ENCODE data around the gene ADAMTSL2.

The ADAMTSL2 gene

GRCh38 chr9:133558191-133559126 lies 24.0 kb downstream of the ADAMTSL2 start:
- H3K27me3 ChIP-seq (ENCODE audit: low read depth, low read length): peaks cover 6% of the 10 kb centered on the region
- H2AFZ ChIP-seq (ENCODE audit: low read depth, low read length): no peak overlapping the region
- H4K20me1 ChIP-seq (ENCODE audit: insufficient read depth, low read length): no peaks in the 10 kb centered on the region
- H3K36me3 ChIP-seq (replicated peaks; ENCODE audit: low read depth, low read length): no peaks in the 10 kb centered on the region
- H3K9me3 ChIP-seq (ENCODE audit: insufficient read depth, low read length): no peaks in the 10 kb centered on the region
- no peaks in the 10 kb centered on the region for H3K79me2 ChIP-seq (ENCODE audit: low read length)
- no peaks in the 10 kb centered on the region for H3K4me1 ChIP-seq (ENCODE audit: low read length)
- no peak overlapping the region for H3K9ac ChIP-seq (ENCODE audit: low read length)
- H3K27ac ChIP-seq (ENCODE audit: low read length): no peak overlapping the region
- H3K4me3 ChIP-seq (ENCODE audit: low read length): no peak overlapping the region
- H3K4me2 ChIP-seq (ENCODE audit: low read length): no peak overlapping the region
- TF ChIP-seq EZH2phosphoT487 (IDR thresholded peaks at IDR 0.05; ENCODE audit: low read depth) (no peak), CTCF (IDR thresholded peaks at IDR 0.05; ENCODE audit: low read depth, low read length) (no peak)

- TF ChIP-seq CTCF (IDR thresholded peaks at IDR 0.05; ENCODE audit: low read depth, low read length) (no peak), EZH2phosphoT487 (IDR thresholded peaks at IDR 0.05; ENCODE audit: low read depth) (no peak)
- no peak overlapping the region for H3K4me3 ChIP-seq (ENCODE audit: low read length)
- H3K9me3 ChIP-seq (ENCODE audit: insufficient read depth, low read length): no peaks in the 10 kb centered on the region
- H3K79me2 ChIP-seq (ENCODE audit: low read length): no peaks in the 10 kb centered on the region
- no peaks in the 10 kb centered on the region for H3K4me1 ChIP-seq (ENCODE audit: low read length)
- peaks cover 6% of the 10 kb centered on the region for H3K27me3 ChIP-seq (ENCODE audit: low read depth, low read length)
- no peaks in the 10 kb centered on the region for H3K36me3 ChIP-seq (replicated peaks; ENCODE audit: low read depth, low read length)
- H3K9ac ChIP-seq (ENCODE audit: low read length): no peak overlapping the region
- no peak overlapping the region for H3K4me2 ChIP-seq (ENCODE audit: low read length)
- H2AFZ ChIP-seq (ENCODE audit: low read depth, low read length): no peak overlapping the region
- H4K20me1 ChIP-seq (ENCODE audit: insufficient read depth, low read length): no peaks in the 10 kb centered on the region
- no peak overlapping the region for H3K27ac ChIP-seq (ENCODE audit: low read length)
Observed at GRCh38 chr9:133560311-133560710, 25.8 kb downstream of the ADAMTSL2 start.

GRCh38 chr9:133560944-133561343 lies 26.4 kb downstream of the ADAMTSL2 start:
- Histone ChIP-seq H3K4me1 (ENCODE audit: low read length) (no peaks in the 10 kb centered on the region), H3K4me3 (ENCODE audit: low read length) (no peak overlapping the region), H3K36me3 (replicated peaks; ENCODE audit: low read depth, low read length) (no peaks in the 10 kb centered on the region), H3K4me2 (ENCODE audit: low read length) (no peak overlapping the region), H3K27ac (ENCODE audit: low read length) (no peak overlapping the region), H3K79me2 (ENCODE audit: low read length) (no peaks in the 10 kb centered on the region), H2AFZ (ENCODE audit: low read depth, low read length) (no peak overlapping the region), H3K9me3 (ENCODE audit: insufficient read depth, low read length) (no peaks in the 10 kb centered on the region), H4K20me1 (ENCODE audit: insufficient read depth, low read length) (no peaks in the 10 kb centered on the region), H3K27me3 (ENCODE audit: low read depth, low read length) (peaks cover 6% of the 10 kb centered on the region), H3K9ac (ENCODE audit: low read length) (no peak overlapping the region)
- TF ChIP-seq CTCF (IDR thresholded peaks at IDR 0.05; ENCODE audit: low read depth, low read length) (no peak), EZH2phosphoT487 (IDR thresholded peaks at IDR 0.05; ENCODE audit: low read depth) (no peak)

GRCh38 chr9:133561976-133562554 lies 27.6 kb downstream of the ADAMTSL2 start:
- Histone ChIP-seq H3K36me3 (replicated peaks; ENCODE audit: low read depth, low read length) (no peaks in the 10 kb centered on the region), H3K9ac (ENCODE audit: low read length) (no peak overlapping the region), H3K4me3 (ENCODE audit: low read length) (no peak overlapping the region), H3K9me3 (ENCODE audit: insufficient read depth, low read length) (no peaks in the 10 kb centered on the region), H3K27ac (ENCODE audit: low read length) (no peak overlapping the region), H3K79me2 (ENCODE audit: low read length) (no peaks in the 10 kb centered on the region), H3K27me3 (ENCODE audit: low read depth, low read length) (peaks cover 6% of the 10 kb centered on the region), H3K4me1 (ENCODE audit: low read length) (no peaks in the 10 kb centered on the region), H2AFZ (ENCODE audit: low read depth, low read length) (no peak overlapping the region), H4K20me1 (ENCODE audit: insufficient read depth, low read length) (no peaks in the 10 kb centered on the region), H3K4me2 (ENCODE audit: low read length) (no peak overlapping the region)
- no peak for TF ChIP-seq CTCF (IDR thresholded peaks at IDR 0.05; ENCODE audit: low read depth, low read length)
- TF ChIP-seq EZH2phosphoT487 (IDR thresholded peaks at IDR 0.05; ENCODE audit: low read depth): no peak
